NT2/D1 (cell line): Measurements from ENCODE around the gene RFX6.

Experiments
- SUZ12 ChIP-seq: IDR thresholded peaks from 2 replicates; pipeline ENCODE4 v1.6.1; 2011; ENCODE audit not compliant: insufficient read length, insufficient read depth; ENCODE audit errors: extremely low read depth
- YY1 ChIP-seq: IDR thresholded peaks from 2 replicates; pipeline ENCODE4 v1.6.1; 2011; ENCODE audit not compliant: insufficient read length, insufficient read depth

- TF ChIP-seq YY1 (no peak), SUZ12 (no peak)
Measured at GRCh38 chr6:116932496-116932895, 55.5 kb downstream of the RFX6 start.
